ENCODE results near the gene ERVMER34-1. TPM values are rescaled to one million over a fixed set of nuclear protein-coding genes. Genes with fewer than 3 reads are reported as not detected.

The ERVMER34-1 gene
- polyA plus RNA-seq, 3 donors = not detected

- H3K27me3 Mint-ChIP-seq (ENCODE audit: low read depth in 3 of 3) = peaks cover 39 to 51% (median 45%) of the 10 kb centered on the region in 3 donors
- no peak for TF ChIP-seq CTCF (IDR thresholded peaks at IDR 0.05)
- no peak for DNase-seq
- no peak overlapping the region for H3K4me3 Mint-ChIP-seq
- H2AFZ ChIP-seq (ENCODE audit: insufficient read depth, low read depth, low read length, poor library complexity, severe bottlenecking) = no peak overlapping the region
- no peaks in the 10 kb centered on the region for H3K79me2 ChIP-seq (ENCODE audit: insufficient read depth, low read length)
- H3K4me2 ChIP-seq (replicated peaks; ENCODE audit: extremely low read depth, low read length, poor library complexity, severe bottlenecking) = no peak overlapping the region
- no peak overlapping the region for H3K27ac ChIP-seq (ENCODE audit: low read depth in 1 of 2, low read length in 2 of 2)
- 95% methylated on average over 5 of the region's 6 CpGs for WGBS (ENCODE audit: insufficient coverage)
- no peak overlapping the region for H3K9ac ChIP-seq (ENCODE audit: insufficient read depth, low read length, poor library complexity, severe bottlenecking)
- no peaks in the 10 kb centered on the region for H3K36me3 ChIP-seq (replicated peaks in 1 of 2; ENCODE audit: control insufficient read depth in 1 of 2, insufficient read depth in 2 of 2, low read length in 2 of 2)
- peaks cover 2 to 3% of the 10 kb centered on the region in 2 donors for H3K36me3 Mint-ChIP-seq
- no peak overlapping the region for H3K27ac Mint-ChIP-seq
- no peak overlapping the region for H3K4me3 ChIP-seq (replicated peaks in 1 of 3; ENCODE audit: low read depth in 2 of 3, low read length in 3 of 3)
- H3K9me3 Mint-ChIP-seq = peaks cover 0 to 29% (median 19%) of the 10 kb centered on the region in 7 donors
- intact Hi-C loops (cut with micrococcal nuclease) = no loop called here
- peaks cover 4 to 12% of the 10 kb centered on the region in 2 donors for H3K4me1 ChIP-seq (ENCODE audit: control insufficient read depth in 1 of 2, insufficient read depth in 2 of 2, low read length in 2 of 2)
- peaks cover 0 to 12% of the 10 kb centered on the region in 2 donors for H3K9me3 ChIP-seq (replicated peaks in 1 of 2; ENCODE audit: control insufficient read depth in 1 of 2, insufficient read depth in 1 of 2, low read length in 2 of 2)
- peaks cover 22 to 43% of the 10 kb centered on the region in 2 donors for H3K27me3 ChIP-seq (ENCODE audit: control insufficient read depth in 2 of 2, insufficient read depth in 2 of 2, low read length in 2 of 2)
- H4K20me1 ChIP-seq (ENCODE audit: insufficient read depth, low read length) = no peaks in the 10 kb centered on the region
- H3K4me1 Mint-ChIP-seq = peaks cover 12% of the 10 kb centered on the region
Observed at GRCh38 chr4:52748432-52748831, 2.8 kb downstream of the ERVMER34-1 start.

- Histone ChIP-seq H3K36me3 (replicated peaks in 1 of 2; ENCODE audit: control insufficient read depth in 1 of 2, insufficient read depth in 2 of 2, low read length in 2 of 2) (no peaks in the 10 kb centered on the region), H3K9ac (ENCODE audit: insufficient read depth, low read length, poor library complexity, severe bottlenecking) (no peak overlapping the region), H3K4me2 (replicated peaks; ENCODE audit: extremely low read depth, low read length, poor library complexity, severe bottlenecking) (no peak overlapping the region), H3K27ac (ENCODE audit: low read depth in 1 of 2, low read length in 2 of 2) (no peak overlapping the region), H3K9me3 (replicated peaks in 1 of 2; ENCODE audit: control insufficient read depth in 1 of 2, insufficient read depth in 1 of 2, low read length in 2 of 2) (no peaks in the 10 kb centered on the region), H3K4me3 (replicated peaks in 1 of 3; ENCODE audit: low read depth in 2 of 3, low read length in 3 of 3) (no peak overlapping the region), H2AFZ (ENCODE audit: insufficient read depth, low read depth, low read length, poor library complexity, severe bottlenecking) (no peak overlapping the region), H3K27me3 (ENCODE audit: control insufficient read depth in 2 of 2, insufficient read depth in 2 of 2, low read length in 2 of 2) (peaks cover 0 to 6% of the 10 kb centered on the region in 2 donors), H3K79me2 (ENCODE audit: insufficient read depth, low read length) (no peaks in the 10 kb centered on the region), H3K4me1 (ENCODE audit: control insufficient read depth in 1 of 2, insufficient read depth in 2 of 2, low read length in 2 of 2) (no peaks in the 10 kb centered on the region), H4K20me1 (ENCODE audit: insufficient read depth, low read length) (no peaks in the 10 kb centered on the region)
- Mint-ChIP-seq H3K27ac (no peak overlapping the region), H3K4me3 (no peak overlapping the region), H3K36me3 (no peaks in the 10 kb centered on the region), H3K27me3 (ENCODE audit: low read depth in 3 of 3) (peaks cover 6 to 19% (median 13%) of the 10 kb centered on the region in 3 donors), H3K4me1 (peaks cover 3% of the 10 kb centered on the region), H3K9me3 (peaks cover 0 to 9% (median 3%) of the 10 kb centered on the region in 7 donors)
- 100% methylated on average over 4 of the region's 5 CpGs for WGBS (ENCODE audit: insufficient coverage)
- intact Hi-C loops (cut with micrococcal nuclease) = no loop called here
- DNase-seq = no peak
- no peak for TF ChIP-seq CTCF (IDR thresholded peaks at IDR 0.05)
Observed at GRCh38 chr4:52744588-52744987, 6.6 kb downstream of the ERVMER34-1 start.
